Progenitor cell of endocrine pancreas (in vitro differentiated cells): ENCODE results near the gene SMAD6. TPM values are rescaled to one million over a fixed set of nuclear protein-coding genes. Genes with fewer than 3 reads are reported as not detected.

Source experiments
- DNase-seq: peaks from one replicate; pipeline ENCODE4 v3.0.0; 2021; ENCODE audit warnings: low spot score; ENCODE audit not compliant: unreplicated experiment
- H3K27ac Mint-ChIP-seq: 2 replicates; pipeline ENCODE4 v1.8.0; 2021; ENCODE audit warnings: mild to moderate bottlenecking, moderate library complexity, mixed read lengths
- H3K27me3 Mint-ChIP-seq: 2 replicates; pipeline ENCODE4 v1.8.0; 2021; ENCODE audit warnings: mixed read lengths
- H3K36me3 Mint-ChIP-seq: 2 replicates; pipeline ENCODE4 v1.8.0; 2022; ENCODE audit warnings: mixed read lengths; ENCODE audit not compliant: insufficient read depth
- H3K4me1 Mint-ChIP-seq: 2 replicates; pipeline ENCODE4 v1.8.0; 2021; ENCODE audit warnings: low read depth, mixed read lengths
- H3K4me3 Mint-ChIP-seq: 2 replicates; pipeline ENCODE4 v1.8.0; 2021; ENCODE audit warnings: low read depth, mild to moderate bottlenecking, moderate library complexity, mixed read lengths
- H3K9me3 Mint-ChIP-seq: 2 replicates; pipeline ENCODE4 v1.8.0; 2021; ENCODE audit warnings: low read depth, mixed read lengths
- CTCF ChIP-seq: fragments of 200-600 bp; sonication (generic); IDR thresholded peaks from one replicate; pipeline ENCODE4 v1.5.0; 2021; ENCODE audit warnings: antibody characterized with exemption, mild to moderate bottlenecking; ENCODE audit not compliant: unreplicated experiment
- total RNA-seq: library from RNA; stranded (reverse); gene quantifications from 2 replicates; pipeline ENCODE4 v1.2.1, GENCODE V29; 2021

The SMAD6 gene
- total RNA-seq, 1 donor from 2014 or later = 38.9 TPM

GRCh38 chr15:66787489-66787871 is 85.4 kb downstream of the SMAD6 start:
- no peak for DNase-seq
- Mint-ChIP-seq H3K4me1 (peaks cover 5% of the 10 kb centered on the region), H3K27me3 (no peaks in the 10 kb centered on the region), H3K9me3 (no peaks in the 10 kb centered on the region), H3K27ac (no peak overlapping the region), H3K36me3 (peaks cover 4% of the 10 kb centered on the region), H3K4me3 (no peak overlapping the region)
- TF ChIP-seq CTCF = no peak

- Mint-ChIP-seq H3K36me3 (peaks cover 4% of the 10 kb centered on the region), H3K27ac (no peak overlapping the region), H3K9me3 (no peaks in the 10 kb centered on the region), H3K4me3 (no peak overlapping the region), H3K27me3 (no peaks in the 10 kb centered on the region), H3K4me1 (peaks cover 5% of the 10 kb centered on the region)
- DNase-seq = no peak
- TF ChIP-seq CTCF = no peak
Measured at GRCh38 chr15:66788024-66788423, 86.0 kb downstream of the SMAD6 start.

GRCh38 chr15:66789029-66790025 is 87.3 kb downstream of the SMAD6 start:
- TF ChIP-seq CTCF = peak; percentile 45
- Mint-ChIP-seq H3K4me3 (no peak overlapping the region), H3K27me3 (no peaks in the 10 kb centered on the region), H3K9me3 (no peaks in the 10 kb centered on the region), H3K4me1 (peaks cover 5% of the 10 kb centered on the region), H3K36me3 (no peaks in the 10 kb centered on the region), H3K27ac (peak overlapping the region; percentile 37)
- no peak for DNase-seq

- H3K4me3 Mint-ChIP-seq = no peak overlapping the region
- no peaks in the 10 kb centered on the region for H3K36me3 Mint-ChIP-seq
- peaks cover 5% of the 10 kb centered on the region for H3K27me3 Mint-ChIP-seq
Measured at GRCh38 chr15:66795851-66796250, 93.8 kb downstream of the SMAD6 start.

GRCh38 chr15:66796343-66796742 is 94.3 kb downstream of the SMAD6 start:
- Mint-ChIP-seq H3K4me1 (no peaks in the 10 kb centered on the region), H3K9me3 (no peaks in the 10 kb centered on the region), H3K27me3 (peaks cover 5% of the 10 kb centered on the region), H3K27ac (peak overlapping the region; percentile 58), H3K4me3 (no peak overlapping the region), H3K36me3 (no peaks in the 10 kb centered on the region)
- no peak for TF ChIP-seq CTCF
- no peak for DNase-seq

More at GRCh38 chr15:66795851-66796250, 93.8 kb downstream of the SMAD6 start:
- Mint-ChIP-seq H3K9me3 (no peaks in the 10 kb centered on the region), H3K27ac (no peak overlapping the region), H3K4me1 (no peaks in the 10 kb centered on the region)
- TF ChIP-seq CTCF = no peak
- DNase-seq = no peak
